COLO668 (cell line): Measurements from ENCODE around the gene ZNF556.
"Not testable (repeated sequence)": the region's sequence is repeated elsewhere in the genome, so short reads cannot be mapped to it uniquely, and the experiment has no call there.

Experiments
- DNase-seq: peaks from one replicate; lab custom pipeline; 2025; ENCODE audit not compliant: unreplicated experiment; lab: John Stamatoyannopoulos, UW

ZNF556 gene

DNA sequence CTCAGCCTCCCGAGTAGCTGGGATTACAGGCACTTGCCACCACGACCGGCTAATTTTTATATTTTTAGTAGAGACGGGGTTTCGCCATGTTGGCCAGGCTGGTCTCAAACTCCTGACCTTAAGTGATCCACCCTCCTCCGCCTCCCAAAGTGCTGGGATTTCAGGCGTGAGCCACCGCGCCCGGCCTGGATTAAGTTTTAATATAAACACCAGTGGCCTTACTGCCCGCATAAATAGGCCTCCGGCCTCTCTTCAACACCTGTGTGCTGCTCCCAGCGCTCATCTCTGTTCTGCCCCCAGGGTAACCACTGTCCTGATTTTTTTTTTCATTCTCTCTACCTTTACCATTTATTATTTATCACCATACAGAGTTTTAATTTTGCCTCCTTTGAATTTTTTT is 36.2 kb downstream of the ZNF556 start:
- DNase-seq, result not testable (repeated sequence)

DNA sequence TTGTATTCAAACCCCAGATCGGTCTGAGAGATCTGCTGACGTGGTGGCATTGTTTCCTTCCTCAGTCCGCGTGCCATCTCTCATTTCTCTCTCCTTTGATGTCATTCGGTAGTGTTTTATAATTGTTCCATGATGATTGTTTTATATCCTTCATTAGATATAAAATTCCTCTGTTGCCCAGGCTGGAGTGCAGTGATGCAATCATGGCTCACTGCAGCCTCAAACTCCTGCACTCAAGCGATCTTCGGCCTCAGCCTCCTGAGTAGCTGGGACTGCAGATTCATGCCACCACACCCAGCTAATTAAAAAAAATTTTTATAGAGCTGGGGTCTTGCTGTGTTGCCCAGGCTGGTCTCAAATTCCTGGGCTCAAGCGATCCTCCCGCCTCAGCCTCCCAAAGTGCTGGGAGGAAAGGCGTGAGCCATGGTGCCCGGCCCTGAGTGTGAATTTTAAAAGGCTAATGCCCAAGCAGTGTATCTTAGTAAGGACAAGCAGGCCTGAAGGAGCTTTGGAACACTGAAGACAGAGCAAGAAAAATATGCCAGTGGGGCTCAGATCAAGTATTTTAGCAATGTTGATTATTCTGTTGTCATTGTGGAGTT is 38.9 kb downstream of the ZNF556 start:
- DNase-seq, result no peak

DNA sequence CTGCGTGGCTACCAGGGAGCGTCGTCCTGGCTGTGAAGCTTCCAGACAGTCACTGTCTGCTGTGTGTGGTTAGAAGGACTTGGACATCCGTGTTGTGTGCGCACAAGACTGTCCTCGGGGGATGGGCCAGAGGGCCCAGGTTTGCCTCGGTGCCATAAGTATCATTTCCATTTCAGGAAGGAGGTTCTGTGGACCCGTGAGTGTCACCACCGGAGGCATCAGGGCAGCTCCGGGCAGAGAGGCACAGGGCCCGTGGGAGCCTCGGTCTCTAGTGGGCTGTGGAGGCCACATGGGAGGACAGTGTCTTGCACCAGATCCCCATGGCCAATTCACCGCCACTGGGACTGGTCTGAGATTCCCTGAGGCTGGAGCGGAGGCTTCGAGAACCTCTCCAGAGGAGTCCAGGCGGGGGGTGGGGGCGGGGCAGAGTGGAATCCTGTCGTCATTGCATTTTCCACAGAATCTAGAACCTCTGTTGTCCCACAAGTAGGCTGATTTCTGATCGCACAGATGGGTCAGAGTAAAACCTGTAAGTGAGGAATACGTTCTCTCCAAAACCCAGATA is 39.6 kb downstream of the ZNF556 start:
- DNase-seq, result no peak

DNA sequence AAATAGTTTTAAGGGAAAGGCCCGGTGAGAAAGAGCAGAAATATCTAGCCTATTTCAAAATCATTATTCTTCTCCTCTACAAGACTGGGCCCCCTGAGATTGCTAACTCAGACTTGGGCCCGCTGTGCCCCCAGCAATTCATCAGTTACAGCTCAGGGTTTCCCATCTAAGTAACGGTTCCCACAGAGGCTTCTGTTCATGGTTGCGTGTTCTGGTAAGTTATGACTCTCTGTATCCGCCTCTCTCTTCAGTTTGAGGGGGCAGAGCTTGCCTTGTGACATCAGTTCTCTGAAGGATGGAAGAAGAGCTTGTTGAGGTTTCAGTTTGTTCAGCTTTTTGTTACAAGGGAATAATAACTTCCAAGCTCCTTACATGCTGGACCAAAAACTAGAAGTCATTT is 45.2 kb downstream of the ZNF556 start:
- DNase-seq, result no peak

DNA sequence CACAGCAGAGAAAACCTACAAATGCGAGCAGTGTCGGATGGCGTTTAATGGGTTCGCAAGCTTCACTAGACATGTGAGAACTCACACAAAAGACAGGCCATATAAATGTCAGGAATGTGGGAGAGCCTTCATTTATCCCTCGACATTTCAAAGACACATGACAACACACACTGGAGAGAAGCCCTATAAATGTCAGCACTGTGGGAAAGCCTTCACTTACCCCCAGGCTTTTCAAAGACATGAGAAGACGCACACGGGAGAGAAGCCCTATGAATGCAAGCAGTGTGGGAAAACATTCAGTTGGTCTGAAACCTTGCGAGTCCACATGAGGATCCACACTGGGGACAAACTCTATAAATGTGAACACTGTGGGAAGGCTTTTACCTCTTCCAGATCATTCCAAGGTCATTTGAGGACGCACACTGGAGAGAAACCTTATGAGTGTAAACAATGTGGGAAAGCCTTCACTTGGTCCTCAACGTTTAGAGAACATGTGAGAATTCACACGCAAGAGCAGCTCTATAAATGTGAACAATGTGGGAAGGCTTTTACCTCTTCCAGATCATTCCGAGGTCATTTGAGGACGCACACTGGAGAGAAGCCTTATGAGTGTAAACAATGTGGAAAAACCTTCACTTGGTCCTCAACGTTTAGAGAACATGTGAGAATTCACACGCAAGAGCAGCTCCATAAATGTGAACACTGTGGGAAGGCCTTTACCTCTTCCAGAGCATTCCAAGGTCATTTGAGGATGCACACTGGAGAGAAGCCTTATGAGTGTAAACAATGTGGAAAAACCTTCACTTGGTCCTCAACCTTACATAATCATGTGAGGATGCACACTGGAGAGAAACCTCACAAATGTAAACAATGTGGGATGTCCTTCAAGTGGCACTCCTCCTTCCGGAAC is 50.4 kb downstream of the ZNF556 start:
- no peak for DNase-seq

DNA sequence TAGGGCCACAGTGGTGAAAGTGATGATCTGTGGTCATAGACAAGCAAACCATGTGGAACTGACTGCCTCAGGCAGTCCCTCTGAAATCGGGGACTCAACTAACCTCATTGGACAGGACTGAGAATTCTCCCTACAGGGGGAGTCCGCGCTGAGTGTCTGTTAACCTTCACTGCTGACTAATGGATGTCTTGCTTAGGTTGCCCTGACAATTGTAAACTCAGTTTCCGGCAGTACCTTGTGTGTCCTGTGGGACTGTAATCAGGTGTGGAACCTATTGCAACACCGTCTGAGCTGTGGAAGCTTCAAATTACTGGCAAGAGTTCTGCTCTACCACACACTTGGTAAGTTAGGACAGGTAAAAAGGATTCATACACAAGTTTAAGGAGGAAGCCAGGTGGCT is 55.9 kb downstream of the ZNF556 start:
- no peak for DNase-seq

DNA sequence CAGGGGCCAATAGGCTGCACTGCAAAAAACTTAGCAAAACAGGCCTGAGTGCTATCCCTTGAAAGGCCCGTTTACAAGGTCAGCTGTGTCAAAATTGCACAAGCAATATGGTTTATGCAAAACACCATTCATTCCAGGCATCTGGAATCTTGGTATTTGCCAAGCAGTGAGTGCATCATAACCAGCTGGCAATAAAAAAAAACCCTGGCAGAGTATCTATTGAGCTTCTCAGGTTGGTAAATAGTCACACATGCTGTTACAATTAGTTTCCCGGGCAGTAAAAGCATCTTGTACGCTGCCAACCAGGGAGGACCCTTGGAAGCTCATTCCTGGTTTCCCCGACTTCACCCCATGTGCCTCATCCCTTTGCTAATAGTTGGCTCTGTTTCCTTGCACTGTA is 56.4 kb downstream of the ZNF556 start:
- no peak for DNase-seq

DNA sequence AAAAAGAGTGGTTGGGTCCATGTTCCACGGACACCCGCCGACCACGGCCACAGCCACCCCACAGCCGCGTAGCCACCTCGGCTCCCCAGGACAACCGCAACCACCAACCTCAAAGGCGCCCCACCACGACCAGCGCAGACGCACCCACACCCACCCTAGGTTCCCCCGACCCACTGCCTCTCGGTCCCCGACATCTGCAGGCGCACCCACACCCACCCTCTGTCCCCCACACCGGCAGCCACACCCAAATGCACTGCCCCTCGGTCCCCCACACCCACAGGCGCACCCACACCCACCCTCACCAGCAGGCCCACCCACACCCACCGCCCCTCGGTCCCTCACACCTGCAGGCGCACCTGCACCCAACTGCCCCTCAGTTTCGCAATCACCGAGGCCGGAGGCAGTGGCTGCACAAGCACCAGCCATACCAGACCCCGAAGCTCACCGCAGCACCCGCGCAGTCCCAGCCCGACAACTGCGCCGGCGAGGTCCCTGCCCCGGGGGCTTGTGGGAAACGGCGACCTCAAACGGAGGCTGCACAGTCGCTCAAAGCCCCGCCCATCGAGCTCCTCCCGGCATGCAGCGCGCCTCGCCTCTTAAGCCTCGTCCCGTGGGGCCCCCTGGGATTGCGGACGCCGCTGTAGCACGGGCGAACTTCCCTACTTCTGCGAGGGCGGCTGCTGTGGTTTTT is 59.4 kb downstream of the ZNF556 start:
- DNase-seq, result no peak

DNA sequence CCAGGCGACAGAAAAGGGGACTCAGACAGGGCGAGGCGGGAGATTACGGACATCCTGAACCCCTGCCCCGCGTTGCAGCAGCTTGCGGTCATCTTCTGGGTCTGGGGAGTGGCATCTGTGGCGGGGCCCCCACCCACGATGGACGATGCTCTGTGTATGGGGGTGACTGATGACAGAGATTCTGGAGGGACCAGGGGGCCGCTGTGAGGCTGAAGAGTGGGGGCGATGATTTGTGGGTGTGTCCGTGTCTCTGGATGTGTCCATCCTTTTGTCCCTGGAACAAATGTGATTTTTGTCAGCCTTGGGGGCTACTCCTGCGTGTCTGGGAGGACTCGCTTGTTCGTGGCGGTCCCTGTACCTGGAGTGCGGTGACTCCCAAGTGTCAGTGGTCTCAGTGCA is 59.9 kb downstream of the ZNF556 start:
- DNase-seq, result no peak
